ENCODE results near the gene AMOTL1. TPM values are rescaled to one million over a fixed set of nuclear protein-coding genes. Genes with fewer than 3 reads are reported as not detected.

Gene AMOTL1
- total and polyA plus RNA-seq, 2 of the 8 experiments (the other 6 are each of a cell fraction or from before 2014, with no cell fraction given): 9.0 to 27.6 TPM

- no peak for TF ChIP-seq CHD2 (IDR thresholded peaks at IDR 0.05; ENCODE audit: low read length)
- TF ChIP-seq GABPA (IDR thresholded peaks at IDR 0.05; ENCODE audit: borderline replicate concordance, insufficient read depth, low read length): no peak
- no peak for TF ChIP-seq ZNF274 (IDR thresholded peaks at IDR 0.05; ENCODE audit: borderline replicate concordance, extremely low read depth, low read length)
- no peak for TF ChIP-seq RBBP5 (IDR thresholded peaks at IDR 0.05; ENCODE audit: borderline replicate concordance, low read depth, low read length)
- no peak for TF ChIP-seq MAFK (IDR thresholded peaks at IDR 0.05; ENCODE audit: low read depth, low read length)
- TF ChIP-seq ASH2L (IDR thresholded peaks at IDR 0.05; ENCODE audit: low read length): no peak
- TF ChIP-seq RAD21 (IDR thresholded peaks at IDR 0.05 in 1 of 2, conservative IDR thresholded peaks at IDR 0.05 in 1 of 2; ENCODE audit: low read depth in 2 of 2, low read length in 2 of 2): no peak
- TF ChIP-seq CTCF (IDR thresholded peaks at IDR 0.05; ENCODE audit: control extremely low read depth in 1 of 3, insufficient read depth in 1 of 3, low read depth in 1 of 3, low read length in 3 of 3): no peak
- no peak for TF ChIP-seq SIX5 (IDR thresholded peaks at IDR 0.05; ENCODE audit: low read depth, low read length)
- no peak for TF ChIP-seq SIRT6 (IDR thresholded peaks at IDR 0.05; ENCODE audit: low read length)
Measured at GRCh38 chr11:94866936-94867795, 99.0 kb downstream of the AMOTL1 start (continued).
